Natural killer cell (primary cell): ENCODE results near the gene STIM2. TPM values are rescaled to one million over a fixed set of nuclear protein-coding genes. Genes with fewer than 3 reads are reported as not detected.

Experiments
- ATAC-seq, 3 donors: fragments of 150-1000 bp in 2 of 3; fragments of 200-7000 bp in 1 of 3; cut with Tn5 transposase; 1 replicate in 1 of 3; 2 replicates in 2 of 3; pipeline ENCODE4 v1.10.0; 2021; ENCODE audit warnings: mild to moderate bottlenecking in 2 of 3, moderate library complexity in 2 of 3
- DNase-seq, 2 donors: peaks; one replicate each; pipeline versions ENCODE4 v3.0.0 to v3.0.0-alpha.2; 2013 to 2021; ENCODE audit warnings: mixed read lengths in 1 of 2
- H3K27ac ChIP-seq: one replicate; pipeline ENCODE4 v1.5.1; 2013; ENCODE audit warnings: mild to moderate bottlenecking, low read length
- H3K27me3 ChIP-seq: one replicate; pipeline ENCODE4 v1.6.1; 2013; ENCODE audit warnings: low read length; ENCODE audit not compliant: control insufficient read depth, insufficient read depth
- H3K36me3 ChIP-seq: one replicate; pipeline ENCODE4 v1.6.1; 2013; ENCODE audit warnings: low read length; ENCODE audit not compliant: control insufficient read depth, insufficient read depth
- H3K4me1 ChIP-seq: one replicate; pipeline ENCODE4 v1.6.1; 2013; ENCODE audit warnings: low read length; ENCODE audit not compliant: control insufficient read depth, insufficient read depth
- H3K4me3 ChIP-seq: one replicate; pipeline ENCODE4 v1.5.1; 2013; ENCODE audit warnings: low read length
- H3K9me3 ChIP-seq: one replicate; pipeline ENCODE4 v1.6.1; 2013; ENCODE audit warnings: low read length; ENCODE audit not compliant: control insufficient read depth, insufficient read depth
- H3K27ac Mint-ChIP-seq, 2 donors: one replicate each; pipeline ENCODE4 v1.8.0; 2022; ENCODE audit warnings: mild to moderate bottlenecking in 2 of 2, mixed read lengths in 2 of 2, moderate library complexity in 1 of 2
- H3K27me3 Mint-ChIP-seq, 2 donors: one replicate each; pipeline ENCODE4 v1.8.0; 2022; ENCODE audit warnings: low read depth in 2 of 2, mixed read lengths in 2 of 2
- H3K36me3 Mint-ChIP-seq: one replicate; pipeline ENCODE4 v1.8.0; 2022; ENCODE audit warnings: mixed read lengths
- H3K4me1 Mint-ChIP-seq, 2 donors: one replicate each; pipeline ENCODE4 v1.8.0; 2022; ENCODE audit warnings: mixed read lengths in 2 of 2
- H3K4me3 Mint-ChIP-seq: one replicate; pipeline ENCODE4 v1.8.0; 2022; ENCODE audit warnings: mild to moderate bottlenecking, moderate library complexity, mixed read lengths
- H3K9me3 Mint-ChIP-seq, 2 donors: one replicate each; pipeline ENCODE4 v1.8.0; 2022; ENCODE audit warnings: mixed read lengths in 2 of 2
- WGBS: methylation state at CpG from one replicate; pipeline ENCODE4 v1.1.7; 2013; ENCODE audit warnings: missing lambda C conversion rate; ENCODE audit not compliant: insufficient coverage; 5-methylcytosine and 5-hydroxymethylcytosine counted together
- intact Hi-C: fragments of 100-400 bp; cut with micrococcal nuclease; formaldehyde crosslinking; loops from one replicate; pipeline ENCODE4 v1.14.2; 2022
- total RNA-seq, 4 donors: library from RNA; stranded (reverse); fragments of 120-200 nt in 1 of 4; gene quantifications; one replicate each; pipeline versions ENCODE4 v1.2.3 to v1.2.4, GENCODE V29; 2013 to 2022
- TF ChIP-seq, protein P1 (sequence below): fragments of 200-600 bp; IDR thresholded peaks from one replicate; pipeline ENCODE4 v1.8.0; 2022; ENCODE audit warnings: antibody characterized with exemption

STIM2 gene
- total RNA-seq, 3 donors from 2014 or later (not counting 1 experiment from before 2014, with no cell fraction given) = 98.3 to 104 (median 100) TPM

DNA sequence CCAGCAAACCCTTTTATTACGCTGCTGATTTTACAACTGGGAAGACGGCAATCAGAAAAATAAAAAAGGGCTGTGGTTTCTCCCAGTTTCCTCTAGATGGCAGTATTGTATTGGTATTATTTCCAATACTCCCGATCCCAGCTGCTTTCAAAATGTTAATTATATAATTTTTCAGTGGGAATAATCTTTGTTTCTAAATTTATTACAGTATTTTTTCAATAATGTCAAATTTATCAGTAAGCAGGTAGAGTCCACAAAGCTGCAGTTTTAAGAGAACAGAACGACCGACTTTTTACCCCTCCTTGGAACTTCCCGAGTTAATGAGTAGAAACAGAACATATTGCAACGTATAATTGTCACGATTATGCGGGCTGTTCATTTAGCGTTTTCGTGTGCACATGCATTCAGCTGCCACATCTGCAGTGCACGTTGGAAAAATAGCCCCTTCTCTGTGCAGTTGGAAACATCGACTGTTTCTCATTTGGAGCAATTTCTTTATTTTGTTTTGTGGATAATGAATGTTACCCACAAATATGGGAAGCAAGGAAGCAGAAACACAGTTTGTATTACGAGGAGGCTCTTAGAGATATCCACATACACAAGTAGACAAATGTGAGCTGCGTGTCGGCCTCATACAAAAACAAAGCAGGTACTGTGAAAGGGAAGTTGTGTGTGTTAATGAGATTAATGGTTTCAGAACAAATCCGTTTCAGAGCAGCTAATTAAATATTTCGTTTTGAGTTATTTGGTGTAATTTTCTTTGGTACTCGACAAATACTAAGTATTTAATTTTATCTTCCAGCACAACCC, 188.0 kb downstream of the STIM2 start:
- intact Hi-C loops = no loop called here
- no peak overlapping the region for H3K27ac Mint-ChIP-seq
- H3K4me3 Mint-ChIP-seq = peak overlapping the region; percentile 58
- no peaks in the 10 kb centered on the region for H3K36me3 Mint-ChIP-seq
- WGBS = 26% methylated on average over 13 of the region's 19 CpGs
- peaks cover 9 to 11% of the 10 kb centered on the region in 2 donors for H3K4me1 Mint-ChIP-seq
- H3K9me3 Mint-ChIP-seq = no peaks in the 10 kb centered on the region
- no peak overlapping the region for H3K27ac ChIP-seq
- H3K4me3 ChIP-seq = no peak overlapping the region
- peaks cover 30 to 76% of the 10 kb centered on the region in 2 donors for H3K27me3 Mint-ChIP-seq
- peaks cover 16% of the 10 kb centered on the region for H3K27me3 ChIP-seq
- ATAC-seq = peak in 1 of 3 donors; percentile 61
- no peaks in the 10 kb centered on the region for H3K36me3 ChIP-seq
- peak in 1 of 2 donors; percentile 43 for DNase-seq
- H3K4me1 ChIP-seq = no peaks in the 10 kb centered on the region
- peaks cover 3% of the 10 kb centered on the region for H3K9me3 ChIP-seq
- TF ChIP-seq, protein P1, sequence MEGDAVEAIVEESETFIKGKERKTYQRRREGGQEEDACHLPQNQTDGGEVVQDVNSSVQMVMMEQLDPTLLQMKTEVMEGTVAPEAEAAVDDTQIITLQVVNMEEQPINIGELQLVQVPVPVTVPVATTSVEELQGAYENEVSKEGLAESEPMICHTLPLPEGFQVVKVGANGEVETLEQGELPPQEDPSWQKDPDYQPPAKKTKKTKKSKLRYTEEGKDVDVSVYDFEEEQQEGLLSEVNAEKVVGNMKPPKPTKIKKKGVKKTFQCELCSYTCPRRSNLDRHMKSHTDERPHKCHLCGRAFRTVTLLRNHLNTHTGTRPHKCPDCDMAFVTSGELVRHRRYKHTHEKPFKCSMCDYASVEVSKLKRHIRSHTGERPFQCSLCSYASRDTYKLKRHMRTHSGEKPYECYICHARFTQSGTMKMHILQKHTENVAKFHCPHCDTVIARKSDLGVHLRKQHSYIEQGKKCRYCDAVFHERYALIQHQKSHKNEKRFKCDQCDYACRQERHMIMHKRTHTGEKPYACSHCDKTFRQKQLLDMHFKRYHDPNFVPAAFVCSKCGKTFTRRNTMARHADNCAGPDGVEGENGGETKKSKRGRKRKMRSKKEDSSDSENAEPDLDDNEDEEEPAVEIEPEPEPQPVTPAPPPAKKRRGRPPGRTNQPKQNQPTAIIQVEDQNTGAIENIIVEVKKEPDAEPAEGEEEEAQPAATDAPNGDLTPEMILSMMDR = peak; percentile 82

DNA sequence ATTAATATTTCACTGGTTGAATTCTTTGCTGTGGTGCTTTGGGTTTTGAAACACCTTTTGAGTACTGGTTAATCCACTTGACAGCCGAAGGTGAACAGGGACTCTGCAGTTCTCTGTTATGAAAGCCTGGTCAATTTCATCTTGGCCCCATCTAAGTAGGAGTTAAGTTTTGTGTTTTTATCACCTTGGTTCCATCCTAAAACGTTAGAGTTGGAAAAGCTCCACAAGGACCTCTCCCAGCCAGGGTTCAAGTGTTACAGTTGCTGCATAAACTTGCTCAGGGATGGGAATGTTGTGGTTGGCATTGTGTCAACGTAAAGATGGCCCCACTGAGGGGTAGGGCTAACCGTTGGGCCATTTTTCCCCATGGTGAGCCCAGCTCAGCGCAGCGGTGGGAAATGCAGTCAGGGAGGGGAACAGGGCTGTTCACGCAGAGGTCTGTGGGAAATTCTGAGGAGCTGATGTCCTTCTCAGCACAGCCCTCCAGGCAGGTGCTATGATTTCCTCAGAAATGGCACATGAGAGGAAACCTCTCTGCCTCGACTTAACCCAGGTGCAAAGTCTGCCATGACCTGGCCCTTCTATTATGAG, 188.7 kb downstream of the STIM2 start:
- peaks cover 9 to 11% of the 10 kb centered on the region in 2 donors for H3K4me1 Mint-ChIP-seq
- TF ChIP-seq, protein P1 = no peak
- ATAC-seq = no peak
- 76% methylated on average over 8 of the region's 8 CpGs for WGBS
- Histone ChIP-seq H3K27me3 (peaks cover 13% of the 10 kb centered on the region), H3K27ac (no peak overlapping the region), H3K36me3 (no peaks in the 10 kb centered on the region), H3K9me3 (no peaks in the 10 kb centered on the region), H3K4me3 (no peak overlapping the region), H3K4me1 (no peaks in the 10 kb centered on the region)
- H3K27ac Mint-ChIP-seq = no peak overlapping the region
- H3K4me3 Mint-ChIP-seq = no peak overlapping the region
- no peak for DNase-seq
- H3K9me3 Mint-ChIP-seq = no peaks in the 10 kb centered on the region
- intact Hi-C loops = no loop called here
- H3K27me3 Mint-ChIP-seq = peaks cover 26 to 73% of the 10 kb centered on the region in 2 donors
- H3K36me3 Mint-ChIP-seq = no peaks in the 10 kb centered on the region

- Mint-ChIP-seq H3K9me3 (no peaks in the 10 kb centered on the region), H3K4me1 (peaks cover 9 to 11% of the 10 kb centered on the region in 2 donors), H3K36me3 (no peaks in the 10 kb centered on the region), H3K27ac (no peak overlapping the region), H3K27me3 (peaks cover 29 to 73% of the 10 kb centered on the region in 2 donors), H3K4me3 (no peak overlapping the region)
- TF ChIP-seq, protein P1 = no peak
- peaks cover 13% of the 10 kb centered on the region for H3K27me3 ChIP-seq
- intact Hi-C loops = no loop called here
- H3K9me3 ChIP-seq = no peaks in the 10 kb centered on the region
- no peak overlapping the region for H3K4me3 ChIP-seq
- no peak for ATAC-seq
- DNase-seq = no peak
- H3K36me3 ChIP-seq = no peaks in the 10 kb centered on the region
- 74% methylated on average over 3 of the region's 3 CpGs for WGBS
- no peak overlapping the region for H3K27ac ChIP-seq
- H3K4me1 ChIP-seq = no peaks in the 10 kb centered on the region
Measured at GRCh38 chr4:27050731-27051130, 190.1 kb downstream of the STIM2 start.
